HT1080 (cell line): ENCODE results near the gene MICALL2. TPM values are rescaled to one million over a fixed set of nuclear protein-coding genes. Genes with fewer than 3 reads are reported as not detected.

ENCODE experiments used
- DNase-seq: peaks from one replicate; pipeline ENCODE4 v3.0.0-alpha.2; 2015; ENCODE audit warnings: low read depth
- total RNA-seq: library from RNA; depleted of rRNA; stranded (reverse); fragments of >200 nt; shearing (Covaris generic); gene quantifications from 2 replicates; pipeline ENCODE4 v1.2.3, GENCODE V29; 2014

The MICALL2 gene
- total RNA-seq, 1 experiment from 2014 or later, result 12.6 TPM

GRCh38 chr7:1419310-1419634, 40.0 kb downstream of the MICALL2 start:
- no peak for DNase-seq

- DNase-seq, result no peak
Observed at GRCh38 chr7:1418505-1419309, 40.6 kb downstream of the MICALL2 start.

GRCh38 chr7:1415389-1415990, 43.8 kb downstream of the MICALL2 start:
- DNase-seq, result no peak

GRCh38 chr7:1413936-1414639, 45.2 kb downstream of the MICALL2 start:
- DNase-seq, result no peak

GRCh38 chr7:1412322-1413261, 46.7 kb downstream of the MICALL2 start:
- DNase-seq, result peak; percentile 67

GRCh38 chr7:1411414-1411813, 47.9 kb downstream of the MICALL2 start:
- no peak for DNase-seq

- no peak for DNase-seq
Observed at GRCh38 chr7:1410992-1411391, 48.3 kb downstream of the MICALL2 start.

GRCh38 chr7:1409555-1409954, 49.7 kb downstream of the MICALL2 start:
- DNase-seq, result no peak

- DNase-seq, result no peak
Observed at GRCh38 chr7:1408466-1408865, 50.8 kb downstream of the MICALL2 start.

GRCh38 chr7:1407892-1408291, 51.4 kb downstream of the MICALL2 start:
- DNase-seq, result no peak

GRCh38 chr7:1404898-1405548, 54.2 kb downstream of the MICALL2 start:
- DNase-seq, result no peak

GRCh38 chr7:1404460-1404809, 54.8 kb downstream of the MICALL2 start:
- DNase-seq, result no peak

- peak; percentile 32 for DNase-seq
Observed at GRCh38 chr7:1403638-1404459, 55.4 kb downstream of the MICALL2 start.

- DNase-seq, result no peak
Observed at GRCh38 chr7:1402791-1403637, 56.3 kb downstream of the MICALL2 start.

GRCh38 chr7:1402110-1402790, 57.0 kb downstream of the MICALL2 start:
- no peak for DNase-seq

GRCh38 chr7:1401011-1401410, 58.3 kb downstream of the MICALL2 start:
- DNase-seq, result no peak

- DNase-seq, result no peak
Observed at GRCh38 chr7:1400371-1400770, 58.9 kb downstream of the MICALL2 start.

- peak; percentile 55 for DNase-seq
Observed at GRCh38 chr7:1397491-1398327, 61.6 kb downstream of the MICALL2 start.
